Body of pancreas (tissue), 4 donors: ENCODE results near the gene MACO1. TPM values are rescaled to one million over a fixed set of nuclear protein-coding genes. Genes with fewer than 3 reads are reported as not detected.

Source experiments
- ATAC-seq: fragments of 150-250 bp; one replicate; pipeline ENCODE4 v1.9.1; 2016
- DNase-seq, 4 donors: peaks; one replicate each; pipeline ENCODE4 v3.0.0-alpha.2; 2019
- H3K27ac ChIP-seq, 4 donors: fragments of 200-600 bp; sonication (generic); 1 replicate in 3 of 4; 2 replicates in 1 of 4; pipeline versions ENCODE4 v1.5.1 to v1.6.1; 2016 to 2019; ENCODE audit warnings: mild to moderate bottlenecking in 1 of 4, mixed read lengths in 1 of 4, moderate library complexity in 1 of 4
- H3K27me3 ChIP-seq, 2 donors: fragments of 200-600 bp; sonication (generic); one replicate each; pipeline ENCODE4 v1.6.0; 2016; ENCODE audit warnings: mild to moderate bottlenecking in 1 of 2
- H3K36me3 ChIP-seq, 2 donors: fragments of 200-600 bp; sonication (generic); replicated peaks in 1 of 2; 2 replicates each; pipeline ENCODE4 v1.5.1; 2016; ENCODE audit warnings: low read depth in 2 of 2; ENCODE audit not compliant: insufficient read depth in 1 of 2
- H3K4me1 ChIP-seq: fragments of 200-600 bp; sonication (generic); one replicate; pipeline ENCODE4 v1.6.0; 2016
- H3K4me3 ChIP-seq, 2 donors: fragments of 200-600 bp; sonication (generic); 1 replicate in 1 of 2; 2 replicates in 1 of 2; pipeline ENCODE4 v1.5.1; 2016 to 2019
- H3K9me3 ChIP-seq, 3 donors: fragments of 200-600 bp; sonication (generic); 1 replicate in 2 of 3; 2 replicates in 1 of 3; pipeline ENCODE4 v1.5.1; 2016
- POLR2A ChIP-seq, 3 donors: fragments of 450-650 bp; IDR thresholded peaks; one replicate each; pipeline ENCODE4 v1.6.1; 2016; ENCODE audit warnings: antibody characterized with exemption in 3 of 3, mild to moderate bottlenecking in 2 of 3
- WGBS, 2 donors: methylation state at CpG; one replicate each; pipeline ENCODE4 v1.1.5; 2017; 5-methylcytosine and 5-hydroxymethylcytosine counted together
- intact Hi-C: fragments of 100-400 bp; cut with DNase I; formaldehyde crosslinking; loops from one replicate; pipeline ENCODE4 v1.15.1; 2023
- total RNA-seq, 2 donors: library from RNA; depleted of rRNA; stranded (reverse); fragments of >200 nt; gene quantifications; one replicate each; pipeline ENCODE4 v1.1.0, GENCODE V29; 2016
- TF ChIP-seq, protein P1 (sequence below), 7 experiments: fragments of 450-650 bp in 4 of 7; fragments of 200-600 bp in 3 of 7; sonication (generic) in 3 of 7; IDR thresholded peaks; one replicate each; pipeline ENCODE4 v1.5.1; 2016 to 2019; ENCODE audit warnings: antibody characterized with exemption in 7 of 7

Gene MACO1
- total RNA-seq, 2 donors from 2014 or later: 21.3 to 23.4 TPM

DNA sequence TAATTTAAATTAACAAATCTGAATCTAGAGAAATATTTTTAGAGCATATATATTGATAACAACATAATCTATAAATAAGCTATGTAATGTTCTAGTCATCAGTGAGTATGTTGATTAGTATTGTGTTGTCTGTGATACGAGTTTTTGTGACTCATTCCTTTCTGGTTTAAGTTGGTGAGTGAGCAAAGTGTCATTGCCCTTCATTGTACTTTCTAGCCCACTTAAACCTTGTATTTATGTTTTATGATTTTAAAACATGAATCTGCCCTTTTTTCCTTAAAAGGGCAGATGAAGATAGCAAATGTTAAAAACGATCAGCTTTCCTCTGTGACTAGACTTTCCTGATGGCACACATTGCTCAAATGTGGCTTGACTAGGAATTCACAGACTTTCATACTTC lies 38.5 kb downstream of the MACO1 start:
- no peak overlapping the region for H3K4me3 ChIP-seq
- H3K36me3 ChIP-seq: no peaks in the 10 kb centered on the region
- peak overlapping the region in 1 of 4 donors; percentile 54 for H3K27ac ChIP-seq
- intact Hi-C loops: no loop called here
- peaks cover 52% of the 10 kb centered on the region for H3K4me1 ChIP-seq
- WGBS, 2 donors: 70 to 81% methylated on average over 2 of the region's 2 CpGs
- H3K9me3 ChIP-seq: no peaks in the 10 kb centered on the region
- ATAC-seq: no peak
- TF ChIP-seq, protein P1, sequence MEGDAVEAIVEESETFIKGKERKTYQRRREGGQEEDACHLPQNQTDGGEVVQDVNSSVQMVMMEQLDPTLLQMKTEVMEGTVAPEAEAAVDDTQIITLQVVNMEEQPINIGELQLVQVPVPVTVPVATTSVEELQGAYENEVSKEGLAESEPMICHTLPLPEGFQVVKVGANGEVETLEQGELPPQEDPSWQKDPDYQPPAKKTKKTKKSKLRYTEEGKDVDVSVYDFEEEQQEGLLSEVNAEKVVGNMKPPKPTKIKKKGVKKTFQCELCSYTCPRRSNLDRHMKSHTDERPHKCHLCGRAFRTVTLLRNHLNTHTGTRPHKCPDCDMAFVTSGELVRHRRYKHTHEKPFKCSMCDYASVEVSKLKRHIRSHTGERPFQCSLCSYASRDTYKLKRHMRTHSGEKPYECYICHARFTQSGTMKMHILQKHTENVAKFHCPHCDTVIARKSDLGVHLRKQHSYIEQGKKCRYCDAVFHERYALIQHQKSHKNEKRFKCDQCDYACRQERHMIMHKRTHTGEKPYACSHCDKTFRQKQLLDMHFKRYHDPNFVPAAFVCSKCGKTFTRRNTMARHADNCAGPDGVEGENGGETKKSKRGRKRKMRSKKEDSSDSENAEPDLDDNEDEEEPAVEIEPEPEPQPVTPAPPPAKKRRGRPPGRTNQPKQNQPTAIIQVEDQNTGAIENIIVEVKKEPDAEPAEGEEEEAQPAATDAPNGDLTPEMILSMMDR (IDR thresholded peaks at IDR 0.05): no peak
- TF ChIP-seq POLR2A (IDR thresholded peaks at IDR 0.05): no peak
- H3K27me3 ChIP-seq: no peaks in the 10 kb centered on the region
- DNase-seq: no peak

DNA sequence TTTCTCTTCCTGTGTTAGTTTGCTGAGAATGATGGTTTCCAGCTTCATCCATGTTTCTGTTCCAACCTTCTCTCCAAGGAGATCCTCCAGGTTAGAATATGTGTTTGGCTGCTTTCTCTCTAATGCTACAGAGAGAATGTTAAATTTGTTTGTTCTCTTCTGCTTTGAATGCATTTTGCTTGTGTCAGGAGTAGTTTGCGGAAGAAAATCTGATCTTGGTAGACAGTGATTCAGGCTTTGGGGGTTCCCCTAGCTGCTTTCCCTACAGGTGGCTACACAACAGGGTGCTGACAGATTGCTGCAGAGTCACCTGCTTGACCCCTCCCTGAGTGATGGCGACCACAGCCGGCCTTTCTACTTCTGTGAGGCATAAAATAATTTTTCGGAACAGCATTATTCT lies 41.8 kb downstream of the MACO1 start:
- WGBS, 2 donors: 62 to 70% methylated on average over 4 of the region's 4 CpGs
- Histone ChIP-seq H3K27me3 (no peaks in the 10 kb centered on the region), H3K9me3 (no peaks in the 10 kb centered on the region), H3K27ac (no peak overlapping the region), H3K4me3 (no peak overlapping the region), H3K4me1 (peaks cover 50% of the 10 kb centered on the region), H3K36me3 (no peaks in the 10 kb centered on the region)
- TF ChIP-seq, protein P1 (IDR thresholded peaks at IDR 0.05): no peak
- ATAC-seq: no peak
- DNase-seq: no peak
- intact Hi-C loops: no loop called here

DNA sequence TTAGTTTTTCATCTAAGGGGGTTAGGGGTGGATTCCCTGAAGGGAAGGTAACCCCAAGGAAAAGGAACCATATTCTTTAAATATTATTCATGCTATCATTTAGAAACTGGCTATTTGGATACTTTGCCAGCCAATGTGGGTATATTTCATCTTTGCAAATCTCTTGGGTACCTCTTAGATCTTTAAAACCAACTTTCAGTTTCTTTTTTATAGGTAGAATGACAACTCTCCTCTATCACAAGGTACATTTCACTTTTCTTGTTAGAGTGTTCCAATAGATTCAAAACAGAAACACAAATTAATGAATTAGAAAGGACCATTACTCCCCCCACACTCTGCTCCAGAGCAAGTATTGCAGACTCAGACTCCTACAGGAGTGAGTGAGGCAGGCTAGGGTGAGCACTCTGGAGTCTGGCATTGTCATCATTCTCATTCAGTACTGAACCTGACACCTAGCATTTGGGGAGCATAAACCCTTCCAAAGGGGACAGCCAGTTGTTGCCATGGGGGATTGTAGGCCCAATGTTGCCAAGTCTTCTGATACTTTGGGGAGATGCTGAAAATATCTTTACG lies 43.0 kb downstream of the MACO1 start:
- Histone ChIP-seq H3K36me3 (no peaks in the 10 kb centered on the region), H3K9me3 (no peaks in the 10 kb centered on the region), H3K27ac (no peak overlapping the region), H3K27me3 (no peaks in the 10 kb centered on the region), H3K4me3 (no peak overlapping the region), H3K4me1 (peaks cover 48% of the 10 kb centered on the region)
- 100% methylated on average over 1 of the region's 1 CpG for WGBS, 2 donors
- ATAC-seq: no peak
- intact Hi-C loops: no loop called here
- DNase-seq: no peak
- TF ChIP-seq, protein P1 (IDR thresholded peaks at IDR 0.05): no peak
- no peak for TF ChIP-seq POLR2A (IDR thresholded peaks at IDR 0.05)

DNA sequence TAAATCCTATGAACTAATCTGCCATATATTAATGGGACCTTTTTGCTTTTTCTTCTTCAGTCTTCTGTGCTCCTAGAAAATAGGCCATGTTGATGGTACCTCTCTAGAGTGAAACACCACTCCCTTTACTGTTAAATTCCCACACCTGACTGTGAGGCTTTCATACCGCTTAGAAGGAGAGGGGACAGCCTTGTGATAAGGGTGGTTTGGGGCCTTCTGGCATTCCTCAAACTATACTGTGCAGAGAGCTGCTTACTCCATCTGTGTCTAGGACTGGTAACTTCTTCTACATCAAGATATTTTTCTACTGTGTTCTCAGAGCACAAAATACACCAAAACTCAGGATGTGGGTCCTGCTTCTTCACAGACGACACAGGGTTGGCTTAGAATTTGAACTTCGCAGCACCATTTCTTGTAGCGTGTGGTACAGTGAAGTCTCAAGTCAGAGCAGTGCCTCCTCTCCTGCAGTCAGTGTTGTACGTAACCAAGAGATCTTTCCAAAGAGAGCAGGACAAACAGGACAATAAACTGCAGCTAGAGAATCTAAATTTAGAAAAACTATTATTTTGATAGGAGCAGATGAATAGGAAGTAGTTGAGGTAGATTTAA lies 43.8 kb downstream of the MACO1 start:
- H3K9me3 ChIP-seq: no peaks in the 10 kb centered on the region
- DNase-seq (no peak), ATAC-seq (no peak)
- no peak overlapping the region for H3K4me3 ChIP-seq
- intact Hi-C loops: no loop called here
- H3K4me1 ChIP-seq: peaks cover 53% of the 10 kb centered on the region
- TF ChIP-seq POLR2A (IDR thresholded peaks at IDR 0.05): no peak
- TF ChIP-seq, protein P1 (IDR thresholded peaks at IDR 0.05): no peak
- H3K27me3 ChIP-seq: no peaks in the 10 kb centered on the region
- no peaks in the 10 kb centered on the region for H3K36me3 ChIP-seq
- WGBS, 2 donors: 83 to 91% methylated on average over 5 of the region's 5 CpGs
- no peak overlapping the region for H3K27ac ChIP-seq
